SU-DHL-6 (cell line): ENCODE results near the gene DUSP9.

ENCODE experiments used
- EZH2phosphoT487 ChIP-seq: fragments of 200-600 bp; sonication (generic), shearing (Covaris generic); conservative IDR thresholded peaks from 2 replicates; pipeline ENCODE4 v1.6.1; 2018; ENCODE audit warnings: mild to moderate bottlenecking, antibody characterized with exemption, low read length, moderate library complexity, mixed read lengths
- TF ChIP-seq, protein P1 (sequence below): fragments of 200-600 bp; sonication (generic); IDR thresholded peaks from one replicate; pipeline ENCODE4 v1.5.1; 2017; ENCODE audit warnings: antibody characterized with exemption, mild to moderate bottlenecking, low read length, moderate library complexity; ENCODE audit not compliant: insufficient read depth, poor library complexity, severe bottlenecking

DNA sequence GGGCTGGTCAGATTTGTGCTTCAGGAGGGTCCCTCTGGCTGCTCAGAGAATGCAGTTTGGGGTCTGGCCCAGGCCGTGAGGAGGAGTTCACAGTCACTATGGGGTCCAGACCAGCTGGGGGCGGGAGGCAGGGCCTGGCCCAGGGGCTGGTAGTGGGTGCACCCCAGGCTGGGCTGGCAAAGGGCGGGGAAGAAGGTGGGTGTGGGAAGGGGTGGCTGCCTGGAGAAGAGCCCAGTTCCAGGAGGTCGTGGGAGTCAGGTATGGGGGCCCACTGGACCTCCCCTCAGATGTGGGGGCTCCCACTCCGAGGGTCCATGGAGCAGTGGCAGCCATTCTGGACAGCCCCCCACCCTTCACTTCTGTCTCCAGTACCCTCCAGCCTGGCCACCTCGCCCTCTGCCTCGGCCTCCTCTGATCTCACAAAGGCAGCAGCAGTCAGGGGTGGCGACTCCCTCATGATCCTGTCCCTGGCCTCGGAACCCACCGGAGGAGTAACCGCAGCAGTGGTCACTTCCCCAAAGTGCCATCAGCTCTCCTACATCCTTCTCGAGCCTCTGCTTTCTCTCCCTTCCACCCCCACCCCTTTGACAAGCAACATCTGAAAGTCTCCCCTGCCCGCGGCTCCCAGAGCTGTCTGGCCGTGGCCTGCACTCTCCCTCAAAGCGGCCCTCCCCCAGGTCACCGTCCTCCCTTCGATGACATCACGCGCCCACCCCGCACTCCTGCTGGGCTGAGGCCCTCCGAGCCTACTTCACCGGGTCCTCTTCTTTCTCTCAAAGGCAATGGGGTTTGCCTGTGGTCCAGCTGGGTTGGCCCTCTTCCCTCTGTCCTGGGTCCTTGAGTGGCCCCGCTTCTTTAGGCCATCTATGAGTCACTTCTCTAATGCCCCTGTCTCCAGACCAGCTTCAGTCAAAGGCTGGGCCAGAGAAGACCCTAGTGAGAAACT lies 39.0 kb downstream of the DUSP9 start:
- TF ChIP-seq, protein P1, sequence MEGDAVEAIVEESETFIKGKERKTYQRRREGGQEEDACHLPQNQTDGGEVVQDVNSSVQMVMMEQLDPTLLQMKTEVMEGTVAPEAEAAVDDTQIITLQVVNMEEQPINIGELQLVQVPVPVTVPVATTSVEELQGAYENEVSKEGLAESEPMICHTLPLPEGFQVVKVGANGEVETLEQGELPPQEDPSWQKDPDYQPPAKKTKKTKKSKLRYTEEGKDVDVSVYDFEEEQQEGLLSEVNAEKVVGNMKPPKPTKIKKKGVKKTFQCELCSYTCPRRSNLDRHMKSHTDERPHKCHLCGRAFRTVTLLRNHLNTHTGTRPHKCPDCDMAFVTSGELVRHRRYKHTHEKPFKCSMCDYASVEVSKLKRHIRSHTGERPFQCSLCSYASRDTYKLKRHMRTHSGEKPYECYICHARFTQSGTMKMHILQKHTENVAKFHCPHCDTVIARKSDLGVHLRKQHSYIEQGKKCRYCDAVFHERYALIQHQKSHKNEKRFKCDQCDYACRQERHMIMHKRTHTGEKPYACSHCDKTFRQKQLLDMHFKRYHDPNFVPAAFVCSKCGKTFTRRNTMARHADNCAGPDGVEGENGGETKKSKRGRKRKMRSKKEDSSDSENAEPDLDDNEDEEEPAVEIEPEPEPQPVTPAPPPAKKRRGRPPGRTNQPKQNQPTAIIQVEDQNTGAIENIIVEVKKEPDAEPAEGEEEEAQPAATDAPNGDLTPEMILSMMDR = no peak
- no peak for TF ChIP-seq EZH2phosphoT487
